Left lung (tissue), 10 donors: ENCODE results near the gene MYH13. TPM values are rescaled to one million over a fixed set of nuclear protein-coding genes. Genes with fewer than 3 reads are reported as not detected.

ENCODE experiments used
- ATAC-seq: fragments of 200-7000 bp; cut with Tn5 transposase; one replicate; pipeline ENCODE4 v1.9.1; 2020; ENCODE audit warnings: moderate library complexity
- DNase-seq, 4 donors: peaks; one replicate each; pipeline ENCODE4 v3.0.0-alpha.2; 2013 to 2020
- H3K27ac ChIP-seq, 2 donors: fragments of 200-600 bp; sonication (generic) in 1 of 2; one replicate each; pipeline versions ENCODE4 v1.5.0 to v1.8.0; 2020 to 2021
- H3K27me3 ChIP-seq, 2 donors: fragments of 200-600 bp; sonication (generic) in 1 of 2; one replicate each; pipeline versions ENCODE4 v1.5.0 to v1.8.0; 2020 to 2021
- H3K36me3 ChIP-seq, 2 donors: fragments of 200-600 bp; sonication (generic) in 1 of 2; one replicate each; pipeline versions ENCODE4 v1.5.0 to v1.8.0; 2020 to 2021
- H3K4me1 ChIP-seq, 2 donors: fragments of 200-600 bp; one replicate each; pipeline ENCODE4 v1.8.0; 2021
- H3K4me3 ChIP-seq, 2 donors: fragments of 200-600 bp; sonication (generic) in 1 of 2; one replicate each; pipeline versions ENCODE4 v1.5.0 to v1.8.0; 2020 to 2021; ENCODE audit warnings: mild to moderate bottlenecking in 1 of 2
- H3K9me3 ChIP-seq, 2 donors: fragments of 200-600 bp; sonication (generic) in 1 of 2; one replicate each; pipeline versions ENCODE4 v1.5.0 to v1.8.0; 2020 to 2021
- CTCF ChIP-seq, 2 donors: fragments of 200-600 bp; sonication (generic) in 1 of 2; IDR thresholded peaks; one replicate each; pipeline versions ENCODE4 v1.5.0 to v1.8.0; 2021; ENCODE audit warnings: antibody characterized with exemption in 2 of 2
- intact Hi-C, 2 donors: fragments of 100-400 bp; cut with DNase I; formaldehyde crosslinking; loops; one replicate each; pipeline versions ENCODE4 v1.11.2 to v1.14.2; 2022
- polyA plus RNA-seq, 6 donors: library from polyadenylated mRNA; unstranded; fragments of 120-200 nt; gene quantifications; one replicate each; pipeline ENCODE4 v1.2.1, GENCODE V29; 2013; ENCODE audit not compliant: insufficient read length in 6 of 6
- total RNA-seq, 2 donors: library from RNA; stranded (reverse); fragmentation: NEBNext Ultra II Directional; extraction: Animal tissue kit (Norgen Biotek cat#: 25700); gene quantifications; one replicate each; pipeline ENCODE4 v1.2.1, GENCODE V29; 2021
- donor health status: DM: no; HTN: yes; CAD: no.
- donor health status: DM: no; HTN: no; CAD: no.

The MYH13 gene
- total and polyA plus RNA-seq, 8 donors, result 0.03 TPM; not detected in 6

GRCh38 chr17:10392880-10393279 lies 20.1 kb upstream of the MYH13 start:
- no peaks in the 10 kb centered on the region for H3K36me3 ChIP-seq

GRCh38 chr17:10385871-10386270 lies 13.1 kb upstream of the MYH13 start:
- no peak for TF ChIP-seq CTCF (IDR thresholded peaks at IDR 0.05)
- Histone ChIP-seq H3K4me3 (no peak overlapping the region), H3K9me3 (no peaks in the 10 kb centered on the region), H3K27me3 (peaks cover 3 to 30% of the 10 kb centered on the region in 2 donors), H3K4me1 (no peaks in the 10 kb centered on the region), H3K27ac (no peak overlapping the region), H3K36me3 (no peaks in the 10 kb centered on the region)
- ATAC-seq, result no peak
- DNase-seq, result no peak
- intact Hi-C loops, result no loop called here

More at GRCh38 chr17:10392880-10393279, 20.1 kb upstream of the MYH13 start:
- Histone ChIP-seq H3K27ac (no peak overlapping the region), H3K27me3 (peaks cover 3 to 34% of the 10 kb centered on the region in 2 donors), H3K9me3 (no peaks in the 10 kb centered on the region), H3K4me3 (no peak overlapping the region), H3K4me1 (no peaks in the 10 kb centered on the region)
- intact Hi-C loops, result no loop called here
- ATAC-seq (no peak), DNase-seq (no peak)
- no peak for TF ChIP-seq CTCF (IDR thresholded peaks at IDR 0.05)

GRCh38 chr17:10384175-10384574 lies 11.4 kb upstream of the MYH13 start:
- TF ChIP-seq CTCF (IDR thresholded peaks at IDR 0.05), result no peak
- H3K27me3 ChIP-seq, result peaks cover 0 to 13% of the 10 kb centered on the region in 2 donors
- no peaks in the 10 kb centered on the region for H3K9me3 ChIP-seq
- H3K27ac ChIP-seq, result no peak overlapping the region
- no peak overlapping the region for H3K4me3 ChIP-seq
- no peak for ATAC-seq
- intact Hi-C loops, result no loop called here
- DNase-seq, result peak in 1 of 4 donors; percentile 1
- no peaks in the 10 kb centered on the region for H3K4me1 ChIP-seq
- H3K36me3 ChIP-seq, result no peaks in the 10 kb centered on the region

GRCh38 chr17:10380631-10381408 lies 8.0 kb upstream of the MYH13 start:
- intact Hi-C loops, result no loop called here
- Histone ChIP-seq H3K9me3 (no peaks in the 10 kb centered on the region), H3K36me3 (no peaks in the 10 kb centered on the region), H3K27me3 (peaks cover 0 to 7% of the 10 kb centered on the region in 2 donors), H3K4me3 (no peak overlapping the region), H3K27ac (no peak overlapping the region), H3K4me1 (no peaks in the 10 kb centered on the region)
- ATAC-seq (no peak), DNase-seq (no peak)
- no peak for TF ChIP-seq CTCF (IDR thresholded peaks at IDR 0.05)

GRCh38 chr17:10370016-10370608 lies 2.7 kb downstream of the MYH13 start:
- Histone ChIP-seq H3K9me3 (no peaks in the 10 kb centered on the region), H3K36me3 (no peaks in the 10 kb centered on the region), H3K4me3 (no peak overlapping the region), H3K27me3 (no peaks in the 10 kb centered on the region), H3K4me1 (no peaks in the 10 kb centered on the region), H3K27ac (no peak overlapping the region)
- no peak for TF ChIP-seq CTCF (IDR thresholded peaks at IDR 0.05)
- intact Hi-C loops, result no loop called here
- no peak for ATAC-seq
- DNase-seq, result no peak
